ENCODE measurements around the gene CTDP1.

CTDP1 gene

GRCh38 chr18:79678665-79679551 lies 695 bp upstream of the CTDP1 start (continued):
- TF ChIP-seq, protein P1, sequence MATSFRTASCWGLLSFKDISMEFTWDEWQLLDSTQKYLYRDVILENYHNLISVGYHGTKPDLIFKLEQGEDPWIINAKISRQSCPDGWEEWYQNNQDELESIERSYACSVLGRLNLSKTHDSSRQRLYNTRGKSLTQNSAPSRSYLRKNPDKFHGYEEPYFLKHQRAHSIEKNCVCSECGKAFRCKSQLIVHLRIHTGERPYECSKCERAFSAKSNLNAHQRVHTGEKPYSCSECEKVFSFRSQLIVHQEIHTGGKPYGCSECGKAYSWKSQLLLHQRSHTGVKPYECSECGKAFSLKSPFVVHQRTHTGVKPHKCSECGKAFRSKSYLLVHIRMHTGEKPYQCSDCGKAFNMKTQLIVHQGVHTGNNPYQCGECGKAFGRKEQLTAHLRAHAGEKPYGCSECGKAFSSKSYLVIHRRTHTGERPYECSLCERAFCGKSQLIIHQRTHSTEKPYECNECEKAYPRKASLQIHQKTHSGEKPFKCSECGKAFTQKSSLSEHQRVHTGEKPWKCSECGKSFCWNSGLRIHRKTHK (tag by site-specific recombination; IDR thresholded peaks at IDR 0.05) = no peak
- TF ChIP-seq REPIN1 (tag by site-specific recombination; IDR thresholded peaks at IDR 0.05; ENCODE audit: low read depth) = no peak
- TF ChIP-seq ZBTB7A (tag by site-specific recombination; IDR thresholded peaks at IDR 0.05; ENCODE audit: low read depth) = peak; percentile 78; the same call in 1 of the 2 replicates
- peak; percentile 95 for TF ChIP-seq ZIC2 (tag by site-specific recombination; IDR thresholded peaks at IDR 0.05)
- TF ChIP-seq, protein P2, sequence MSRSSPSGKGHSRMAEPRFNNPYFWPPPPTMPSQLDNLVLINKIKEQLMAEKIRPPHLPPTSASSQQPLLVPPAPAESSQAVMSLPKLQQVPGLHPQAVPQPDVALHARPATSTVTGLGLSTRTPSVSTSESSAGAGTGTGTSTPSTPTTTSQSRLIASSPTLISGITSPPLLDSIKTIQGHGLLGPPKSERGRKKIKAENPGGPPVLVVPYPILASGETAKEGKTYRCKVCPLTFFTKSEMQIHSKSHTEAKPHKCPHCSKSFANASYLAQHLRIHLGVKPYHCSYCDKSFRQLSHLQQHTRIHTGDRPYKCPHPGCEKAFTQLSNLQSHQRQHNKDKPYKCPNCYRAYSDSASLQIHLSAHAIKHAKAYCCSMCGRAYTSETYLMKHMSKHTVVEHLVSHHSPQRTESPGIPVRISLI (tag by site-specific recombination; IDR thresholded peaks at IDR 0.05) = no peak
- no peak for TF ChIP-seq ZNF114 (tag by site-specific recombination; IDR thresholded peaks at IDR 0.05)
- TF ChIP-seq ZNF629 (tag by site-specific recombination; IDR thresholded peaks at IDR 0.05) = no peak
- TF ChIP-seq ZNF76 (tag by site-specific recombination; IDR thresholded peaks at IDR 0.05; ENCODE audit: borderline replicate concordance, low read depth) = peak; percentile 100
- no peak for TF ChIP-seq ZSCAN18 (tag by site-specific recombination; IDR thresholded peaks at IDR 0.05)
- TF ChIP-seq, protein P3, sequence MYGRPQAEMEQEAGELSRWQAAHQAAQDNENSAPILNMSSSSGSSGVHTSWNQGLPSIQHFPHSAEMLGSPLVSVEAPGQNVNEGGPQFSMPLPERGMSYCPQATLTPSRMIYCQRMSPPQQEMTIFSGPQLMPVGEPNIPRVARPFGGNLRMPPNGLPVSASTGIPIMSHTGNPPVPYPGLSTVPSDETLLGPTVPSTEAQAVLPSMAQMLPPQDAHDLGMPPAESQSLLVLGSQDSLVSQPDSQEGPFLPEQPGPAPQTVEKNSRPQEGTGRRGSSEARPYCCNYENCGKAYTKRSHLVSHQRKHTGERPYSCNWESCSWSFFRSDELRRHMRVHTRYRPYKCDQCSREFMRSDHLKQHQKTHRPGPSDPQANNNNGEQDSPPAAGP (tag by site-specific recombination; IDR thresholded peaks at IDR 0.05) = peak; percentile 42
- TF ChIP-seq IKZF3 (tag by site-specific recombination; IDR thresholded peaks at IDR 0.05) = no peak
- no peak for TF ChIP-seq MZF1 (tag by site-specific recombination; IDR thresholded peaks at IDR 0.05; ENCODE audit: borderline replicate concordance)
- peak; percentile 54; the same call in 1 of the 2 replicates for TF ChIP-seq ZNF324 (tag by site-specific recombination; IDR thresholded peaks at IDR 0.05)
- TF ChIP-seq, protein P4, sequence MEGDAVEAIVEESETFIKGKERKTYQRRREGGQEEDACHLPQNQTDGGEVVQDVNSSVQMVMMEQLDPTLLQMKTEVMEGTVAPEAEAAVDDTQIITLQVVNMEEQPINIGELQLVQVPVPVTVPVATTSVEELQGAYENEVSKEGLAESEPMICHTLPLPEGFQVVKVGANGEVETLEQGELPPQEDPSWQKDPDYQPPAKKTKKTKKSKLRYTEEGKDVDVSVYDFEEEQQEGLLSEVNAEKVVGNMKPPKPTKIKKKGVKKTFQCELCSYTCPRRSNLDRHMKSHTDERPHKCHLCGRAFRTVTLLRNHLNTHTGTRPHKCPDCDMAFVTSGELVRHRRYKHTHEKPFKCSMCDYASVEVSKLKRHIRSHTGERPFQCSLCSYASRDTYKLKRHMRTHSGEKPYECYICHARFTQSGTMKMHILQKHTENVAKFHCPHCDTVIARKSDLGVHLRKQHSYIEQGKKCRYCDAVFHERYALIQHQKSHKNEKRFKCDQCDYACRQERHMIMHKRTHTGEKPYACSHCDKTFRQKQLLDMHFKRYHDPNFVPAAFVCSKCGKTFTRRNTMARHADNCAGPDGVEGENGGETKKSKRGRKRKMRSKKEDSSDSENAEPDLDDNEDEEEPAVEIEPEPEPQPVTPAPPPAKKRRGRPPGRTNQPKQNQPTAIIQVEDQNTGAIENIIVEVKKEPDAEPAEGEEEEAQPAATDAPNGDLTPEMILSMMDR (tag by site-specific recombination; IDR thresholded peaks at IDR 0.05) = peak; percentile 10; the same call in 1 of the 2 replicates
- TF ChIP-seq ZNF501 (tag by site-specific recombination; IDR thresholded peaks at IDR 0.05) = peak; percentile 84
- TF ChIP-seq HOXA7 (CRISPR knock-in tag; IDR thresholded peaks at IDR 0.05; ENCODE audit: borderline replicate concordance) = peak; percentile 23; the same call in 1 of the 2 replicates
- peak; percentile 98 for TF ChIP-seq ZXDB (tag by site-specific recombination; IDR thresholded peaks at IDR 0.05)
- TF ChIP-seq ZNF266 (tag by site-specific recombination; IDR thresholded peaks at IDR 0.05; ENCODE audit: low read depth) = no peak
- TF ChIP-seq ZNF580 (tag by site-specific recombination; IDR thresholded peaks at IDR 0.05) = no peak; the same call in 1 of the 2 replicates
- no peak for TF ChIP-seq ZFP41 (tag by site-specific recombination; IDR thresholded peaks at IDR 0.05; ENCODE audit: borderline replicate concordance)
- no peak for TF ChIP-seq ZNF521 (tag by site-specific recombination; IDR thresholded peaks at IDR 0.05)
- no peak for TF ChIP-seq ZNF701 (tag by site-specific recombination; IDR thresholded peaks at IDR 0.05)
- 0 out of 2 replicates have a peak, but pooled peaks have one; percentile 32 for TF ChIP-seq ZNF792 (tag by site-specific recombination; IDR thresholded peaks at IDR 0.05)
- no peak for TF ChIP-seq ZNF23 (tag by site-specific recombination; IDR thresholded peaks at IDR 0.05; ENCODE audit: borderline replicate concordance)
- TF ChIP-seq ZNF561 (tag by site-specific recombination; IDR thresholded peaks at IDR 0.05; ENCODE audit: borderline replicate concordance) = no peak
- TF ChIP-seq ZNF843 (tag by site-specific recombination; IDR thresholded peaks at IDR 0.05) = peak; percentile 71
- TF ChIP-seq ZNF473 (tag by site-specific recombination; IDR thresholded peaks at IDR 0.05) = no peak
- TF ChIP-seq ZNF2 (tag by site-specific recombination; IDR thresholded peaks at IDR 0.05) = 0 out of 2 replicates have a peak, but pooled peaks have one; percentile 26
- TF ChIP-seq ZBTB48 (tag by site-specific recombination; IDR thresholded peaks at IDR 0.05) = peak; percentile 70; the same call in 1 of the 2 replicates
- TF ChIP-seq, protein P5, sequence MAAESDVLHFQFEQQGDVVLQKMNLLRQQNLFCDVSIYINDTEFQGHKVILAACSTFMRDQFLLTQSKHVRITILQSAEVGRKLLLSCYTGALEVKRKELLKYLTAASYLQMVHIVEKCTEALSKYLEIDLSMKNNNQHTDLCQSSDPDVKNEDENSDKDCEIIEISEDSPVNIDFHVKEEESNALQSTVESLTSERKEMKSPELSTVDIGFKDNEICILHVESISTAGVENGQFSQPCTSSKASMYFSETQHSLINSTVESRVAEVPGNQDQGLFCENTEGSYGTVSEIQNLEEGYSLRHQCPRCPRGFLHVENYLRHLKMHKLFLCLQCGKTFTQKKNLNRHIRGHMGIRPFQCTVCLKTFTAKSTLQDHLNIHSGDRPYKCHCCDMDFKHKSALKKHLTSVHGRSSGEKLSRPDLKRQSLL (tag by site-specific recombination; IDR thresholded peaks at IDR 0.05) = no peak
- no peak for TF ChIP-seq TCF7L2 (IDR thresholded peaks at IDR 0.05; ENCODE audit: borderline replicate concordance, low read depth, low read length)
- no peak for TF ChIP-seq SALL2 (tag by site-specific recombination; IDR thresholded peaks at IDR 0.05; ENCODE audit: borderline replicate concordance)

Data from HEK293 (cell line).